Spinal cord (tissue), 10 donors: ENCODE results near the gene ACP4. TPM values are rescaled to one million over a fixed set of nuclear protein-coding genes. Genes with fewer than 3 reads are reported as not detected.

Experiments used
- DNase-seq, 6 donors: peaks; one replicate each; pipeline versions ENCODE4 v3.0.0 to v3.0.0-alpha.2; 2013 to 2015; ENCODE audit warnings: low spot score in 6 of 6, low read depth in 4 of 6
- H3K27ac ChIP-seq: one replicate; pipeline ENCODE4 v1.5.1; 2013; ENCODE audit warnings: low read depth, low read length, control low read depth
- H3K27me3 ChIP-seq: one replicate; pipeline ENCODE4 v1.6.1; 2013; ENCODE audit warnings: low read length; ENCODE audit not compliant: control insufficient read depth, insufficient read depth
- H3K36me3 ChIP-seq: one replicate; pipeline ENCODE4 v1.6.1; 2013; ENCODE audit warnings: low read length; ENCODE audit not compliant: control insufficient read depth, insufficient read depth
- H3K4me1 ChIP-seq: one replicate; pipeline ENCODE4 v1.6.1; 2013; ENCODE audit warnings: low read length; ENCODE audit not compliant: control insufficient read depth, insufficient read depth
- H3K4me3 ChIP-seq: one replicate; pipeline ENCODE4 v1.5.1; 2013; ENCODE audit warnings: low read depth, low read length, control low read depth
- H3K9me3 ChIP-seq: one replicate; pipeline ENCODE4 v1.6.1; 2013; ENCODE audit warnings: low read length; ENCODE audit not compliant: control insufficient read depth, insufficient read depth
- WGBS: methylation state at CpG from one replicate; pipeline ENCODE4 v1.1.5; 2013; ENCODE audit warnings: missing lambda C conversion rate; ENCODE audit not compliant: insufficient coverage; 5-methylcytosine and 5-hydroxymethylcytosine counted together
- polyA plus RNA-seq, 2 donors: library from polyadenylated mRNA; unstranded; fragments of 120-200 nt; gene quantifications; one replicate each; pipeline ENCODE4 v1.2.1, GENCODE V29; 2013; ENCODE audit not compliant: insufficient read length in 2 of 2
- total RNA-seq, 2 donors: library from RNA; depleted of rRNA in 1 of 2; stranded (reverse); fragments of 120-200 nt in 1 of 2; fragments of >200 nt in 1 of 2; gene quantifications; one replicate each; pipeline versions ENCODE4 v1.2.3 to v1.2.4, GENCODE V29; 2013 to 2014
- donor health status: healthy.

ACP4 gene
- total and polyA plus RNA-seq, 4 donors, result 0.44 TPM; not detected in 3

GRCh38 chr19:50836543-50837195, 46.5 kb downstream of the ACP4 start:
- 44% methylated on average over 17 of the region's 19 CpGs for WGBS
- peaks cover 12% of the 10 kb centered on the region for H3K4me1 ChIP-seq
- no peaks in the 10 kb centered on the region for H3K9me3 ChIP-seq
- H3K27me3 ChIP-seq, result peaks cover 6% of the 10 kb centered on the region
- no peaks in the 10 kb centered on the region for H3K36me3 ChIP-seq
- DNase-seq, result no peak
- no peak overlapping the region for H3K4me3 ChIP-seq
- no peak overlapping the region for H3K27ac ChIP-seq

GRCh38 chr19:50837300-50837699, 47.1 kb downstream of the ACP4 start:
- 81% methylated on average over 9 of the region's 10 CpGs for WGBS
- H3K4me3 ChIP-seq, result no peak overlapping the region
- H3K27me3 ChIP-seq, result peaks cover 6% of the 10 kb centered on the region
- H3K27ac ChIP-seq, result no peak overlapping the region
- no peak for DNase-seq
- no peaks in the 10 kb centered on the region for H3K9me3 ChIP-seq
- peaks cover 12% of the 10 kb centered on the region for H3K4me1 ChIP-seq
- H3K36me3 ChIP-seq, result no peaks in the 10 kb centered on the region

- peaks cover 12% of the 10 kb centered on the region for H3K4me1 ChIP-seq
- 29% methylated on average over 5 of the region's 6 CpGs for WGBS
- no peak overlapping the region for H3K27ac ChIP-seq
- H3K36me3 ChIP-seq, result no peaks in the 10 kb centered on the region
- H3K4me3 ChIP-seq, result no peak overlapping the region
- H3K9me3 ChIP-seq, result no peaks in the 10 kb centered on the region
- peaks cover 6% of the 10 kb centered on the region for H3K27me3 ChIP-seq
- no peak for DNase-seq
These were observed 48.0 kb downstream of the ACP4 start for GRCh38 chr19:50838239-50838638.

- no peak for DNase-seq
- peaks cover 6% of the 10 kb centered on the region for H3K27me3 ChIP-seq
- H3K36me3 ChIP-seq, result no peaks in the 10 kb centered on the region
- H3K4me3 ChIP-seq, result no peak overlapping the region
- peaks cover 2% of the 10 kb centered on the region for H3K9me3 ChIP-seq
- peaks cover 12% of the 10 kb centered on the region for H3K4me1 ChIP-seq
- 40% methylated on average over 1 of the region's 10 CpGs for WGBS
- H3K27ac ChIP-seq, result no peak overlapping the region
These were observed 49.8 kb downstream of the ACP4 start for GRCh38 chr19:50839712-50840655.

- Histone ChIP-seq H3K9me3 (peaks cover 2% of the 10 kb centered on the region), H3K4me3 (no peak overlapping the region), H3K36me3 (no peaks in the 10 kb centered on the region), H3K27ac (no peak overlapping the region), H3K4me1 (no peaks in the 10 kb centered on the region), H3K27me3 (no peaks in the 10 kb centered on the region)
- DNase-seq, result no peak
- WGBS, result 82% methylated on average over 3 of the region's 6 CpGs
These were observed 51.9 kb downstream of the ACP4 start for GRCh38 chr19:50842130-50842529.

- no peak overlapping the region for H3K27ac ChIP-seq
- H3K36me3 ChIP-seq, result no peaks in the 10 kb centered on the region
- no peaks in the 10 kb centered on the region for H3K27me3 ChIP-seq
- peaks cover 2% of the 10 kb centered on the region for H3K9me3 ChIP-seq
- DNase-seq, result no peak
- H3K4me1 ChIP-seq, result no peaks in the 10 kb centered on the region
- H3K4me3 ChIP-seq, result no peak overlapping the region
- WGBS, result no CpG with 5 or more reads among the region's 2 CpGs
These were observed 53.0 kb downstream of the ACP4 start for GRCh38 chr19:50843205-50843604.

GRCh38 chr19:50843701-50844221, 53.5 kb downstream of the ACP4 start:
- H3K4me1 ChIP-seq, result no peaks in the 10 kb centered on the region
- no peaks in the 10 kb centered on the region for H3K27me3 ChIP-seq
- no peak overlapping the region for H3K4me3 ChIP-seq
- no peak overlapping the region for H3K27ac ChIP-seq
- WGBS, result 51% methylated on average over 5 of the region's 7 CpGs
- peaks cover 2% of the 10 kb centered on the region for H3K9me3 ChIP-seq
- DNase-seq, result no peak
- H3K36me3 ChIP-seq, result no peaks in the 10 kb centered on the region

GRCh38 chr19:50844296-50844935, 54.2 kb downstream of the ACP4 start:
- Histone ChIP-seq H3K27ac (no peak overlapping the region), H3K4me3 (no peak overlapping the region), H3K4me1 (no peaks in the 10 kb centered on the region), H3K9me3 (peaks cover 2% of the 10 kb centered on the region), H3K27me3 (no peaks in the 10 kb centered on the region), H3K36me3 (no peaks in the 10 kb centered on the region)
- 55% methylated on average over 5 of the region's 8 CpGs for WGBS
- no peak for DNase-seq
